A673 (cell line): Measurements from ENCODE around the gene AP2B1. TPM values are rescaled to one million over a fixed set of nuclear protein-coding genes. Genes with fewer than 3 reads are reported as not detected.

Experiments
- BruUV-seq: library from RNA; stranded (reverse); fragments of 400-500 nt; replicated peaks from 2 replicates; lab custom pipeline; 2021; lab: Mats Ljungman, UMichigan
- CTCF ChIA-PET: fragments of 300-600 bp; sonication (Branson Sonifier 250); formaldehyde crosslinking; loops from one replicate; lab custom pipeline; 2022; ENCODE audit warnings: antibody characterized with exemption; lab: Charles Lee
- POLR2A ChIA-PET: fragments of 300-600 bp; sonication (Branson Sonifier 250); formaldehyde crosslinking; loops from one replicate; lab custom pipeline; 2022; ENCODE audit warnings: antibody characterized with exemption; ENCODE audit not compliant: low non-redundant PET; lab: Charles Lee
- DNase-seq: peaks from one replicate; pipeline ENCODE4 v3.0.0-alpha.2; 2015; ENCODE audit warnings: low spot score
- H3K27ac ChIP-seq: fragments of 200-600 bp; sonication (generic); 2 replicates; pipeline ENCODE4 v1.5.1; 2016; ENCODE audit warnings: mixed run types, low read depth, mild to moderate bottlenecking, mixed read lengths, antibody characterized with exemption, low read length; ENCODE audit not compliant: poor library complexity, severe bottlenecking
- H3K27me3 ChIP-seq: fragments of 200-600 bp; sonication (generic); replicated peaks from 2 replicates; pipeline ENCODE4 v1.6.1; 2017; ENCODE audit warnings: mixed run types, low read depth, mild to moderate bottlenecking, mixed read lengths, antibody characterized with exemption, low read length; ENCODE audit not compliant: insufficient read depth, poor library complexity
- H3K36me3 ChIP-seq: fragments of 200-600 bp; sonication (generic); 2 replicates; pipeline ENCODE4 v1.6.1; 2016; ENCODE audit warnings: mixed run types, mild to moderate bottlenecking, mixed read lengths, antibody characterized with exemption, low read length; ENCODE audit not compliant: insufficient read depth, poor library complexity, severe bottlenecking
- H3K4me1 ChIP-seq: fragments of 200-600 bp; sonication (generic); 2 replicates; pipeline ENCODE4 v1.6.1; 2017; ENCODE audit warnings: mixed run types, mild to moderate bottlenecking, mixed read lengths, antibody characterized with exemption, low read length; ENCODE audit not compliant: insufficient read depth, poor library complexity, severe bottlenecking
- H3K4me3 ChIP-seq: fragments of 200-600 bp; sonication (generic); 2 replicates; pipeline ENCODE4 v1.5.1; 2016; ENCODE audit warnings: low read depth, mixed run types, mild to moderate bottlenecking, mixed read lengths, low read length; ENCODE audit not compliant: poor library complexity, severe bottlenecking
- H3K9me3 ChIP-seq: fragments of 200-600 bp; sonication (generic); 2 replicates; pipeline ENCODE4 v1.6.1; 2016; ENCODE audit warnings: mixed run types, low read depth, mild to moderate bottlenecking, mixed read lengths, antibody characterized with exemption, low read length; ENCODE audit not compliant: poor library complexity, severe bottlenecking
- EZH2 ChIP-seq: fragments of 200-600 bp; sonication (generic); IDR thresholded peaks from 2 replicates; pipeline ENCODE4 v1.6.1; 2017; ENCODE audit warnings: borderline replicate concordance, low read depth, mild to moderate bottlenecking, mixed read lengths, antibody characterized with exemption, low read length; ENCODE audit not compliant: poor library complexity, severe bottlenecking
- intact Hi-C: fragments of 100-400 bp; cut with micrococcal nuclease; formaldehyde crosslinking; loops from one replicate; pipeline ENCODE4 v1.10.0; 2022; ENCODE audit not compliant: unreplicated experiment
- total RNA-seq: library from RNA; stranded (reverse); gene quantifications from 2 replicates; pipeline ENCODE4 v1.2.3, GENCODE V29; 2021
- TF ChIP-seq, protein P1 (sequence below): fragments of 300-800, 200-600 bp; sonication (generic); conservative IDR thresholded peaks from 2 replicates; pipeline ENCODE4 v1.5.1; 2017; ENCODE audit warnings: low read depth, mild to moderate bottlenecking, antibody characterized with exemption, low read length, moderate library complexity, mixed read lengths

The AP2B1 gene
- total RNA-seq, 1 experiment from 2014 or later, result 124 TPM

DNA sequence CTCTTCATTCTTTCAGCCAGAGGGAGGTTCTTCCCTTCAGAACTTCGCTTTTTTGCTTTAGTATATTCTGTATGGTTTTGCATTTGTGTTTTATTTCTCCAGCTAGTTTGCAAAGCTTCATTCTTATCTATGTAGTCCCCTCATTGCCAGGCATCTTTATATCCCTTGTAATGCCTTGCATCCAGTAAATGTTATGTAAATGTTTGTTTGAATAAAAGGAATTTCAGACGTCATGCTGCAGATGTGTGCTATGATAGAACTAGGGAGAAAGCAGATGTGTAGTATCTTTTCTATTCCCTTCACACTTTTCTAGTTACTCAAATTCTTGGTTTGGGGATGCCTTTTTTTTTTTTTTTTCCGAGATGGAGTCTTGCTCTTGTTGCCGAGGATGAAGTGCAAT is 81.7 kb downstream of the AP2B1 start:
- DNase-seq, result no peak
- CTCF ChIA-PET, result no interaction called here
- no TSS peak for BruUV-seq
- Histone ChIP-seq H3K4me1 (no peaks in the 10 kb centered on the region), H3K27ac (no peak overlapping the region), H3K4me3 (no peak overlapping the region), H3K27me3 (no peaks in the 10 kb centered on the region), H3K9me3 (no peaks in the 10 kb centered on the region), H3K36me3 (peaks cover 10% of the 10 kb centered on the region)
- POLR2A ChIA-PET, result no interaction called here
- TF ChIP-seq, protein P1, sequence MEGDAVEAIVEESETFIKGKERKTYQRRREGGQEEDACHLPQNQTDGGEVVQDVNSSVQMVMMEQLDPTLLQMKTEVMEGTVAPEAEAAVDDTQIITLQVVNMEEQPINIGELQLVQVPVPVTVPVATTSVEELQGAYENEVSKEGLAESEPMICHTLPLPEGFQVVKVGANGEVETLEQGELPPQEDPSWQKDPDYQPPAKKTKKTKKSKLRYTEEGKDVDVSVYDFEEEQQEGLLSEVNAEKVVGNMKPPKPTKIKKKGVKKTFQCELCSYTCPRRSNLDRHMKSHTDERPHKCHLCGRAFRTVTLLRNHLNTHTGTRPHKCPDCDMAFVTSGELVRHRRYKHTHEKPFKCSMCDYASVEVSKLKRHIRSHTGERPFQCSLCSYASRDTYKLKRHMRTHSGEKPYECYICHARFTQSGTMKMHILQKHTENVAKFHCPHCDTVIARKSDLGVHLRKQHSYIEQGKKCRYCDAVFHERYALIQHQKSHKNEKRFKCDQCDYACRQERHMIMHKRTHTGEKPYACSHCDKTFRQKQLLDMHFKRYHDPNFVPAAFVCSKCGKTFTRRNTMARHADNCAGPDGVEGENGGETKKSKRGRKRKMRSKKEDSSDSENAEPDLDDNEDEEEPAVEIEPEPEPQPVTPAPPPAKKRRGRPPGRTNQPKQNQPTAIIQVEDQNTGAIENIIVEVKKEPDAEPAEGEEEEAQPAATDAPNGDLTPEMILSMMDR, result no peak
- no peak for TF ChIP-seq EZH2
- intact Hi-C loops, result no loop called here

DNA sequence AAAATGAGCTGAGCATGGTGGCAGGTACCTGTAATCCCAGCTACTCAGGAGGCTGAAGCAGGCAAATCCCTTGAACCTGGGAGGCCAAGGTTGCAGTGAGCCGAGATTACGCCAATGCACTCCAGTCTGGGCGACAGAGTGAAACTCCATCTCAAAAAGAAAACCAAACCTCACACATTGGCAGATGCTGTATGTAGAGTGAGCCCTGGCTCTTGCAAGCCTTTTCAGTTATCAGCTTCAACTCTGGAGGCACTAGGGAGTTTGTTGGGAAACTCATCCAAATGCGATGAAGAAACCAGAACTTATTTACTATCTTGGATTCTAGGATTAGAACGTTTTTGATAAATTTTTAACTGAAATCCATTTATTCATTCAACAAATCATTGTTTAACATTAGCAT is 87.4 kb downstream of the AP2B1 start:
- Histone ChIP-seq H3K4me1 (no peaks in the 10 kb centered on the region), H3K9me3 (no peaks in the 10 kb centered on the region), H3K27me3 (no peaks in the 10 kb centered on the region), H3K27ac (no peak overlapping the region), H3K4me3 (no peak overlapping the region), H3K36me3 (peaks cover 21% of the 10 kb centered on the region)
- ChIA-PET CTCF (no interaction called here), POLR2A (no interaction called here)
- DNase-seq, result no peak
- BruUV-seq, result no TSS peak
- no peak for TF ChIP-seq EZH2
- TF ChIP-seq, protein P1, result no peak
- intact Hi-C loops, result no loop called here

DNA sequence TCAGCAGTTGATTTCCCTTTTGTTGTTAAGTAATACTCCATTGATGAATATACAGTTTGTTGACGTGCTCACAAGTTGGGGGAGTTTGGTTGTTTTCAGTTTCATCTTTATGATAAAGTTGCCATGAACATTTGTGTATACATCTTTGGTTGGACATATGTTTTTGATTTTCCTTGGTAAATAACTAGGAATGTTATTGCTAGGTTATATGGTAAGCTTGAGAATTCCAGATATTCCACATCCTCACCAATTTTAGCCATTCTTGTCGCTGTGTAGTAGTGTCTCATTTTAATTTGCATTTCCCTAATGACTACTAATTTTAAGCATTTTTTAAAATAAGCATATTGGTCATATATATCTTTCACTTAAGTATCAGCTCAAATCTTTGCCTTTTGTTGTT is 89.3 kb downstream of the AP2B1 start:
- intact Hi-C loops, result no loop called here
- no peak for DNase-seq
- Histone ChIP-seq H3K9me3 (no peaks in the 10 kb centered on the region), H3K36me3 (peaks cover 15% of the 10 kb centered on the region), H3K27me3 (no peaks in the 10 kb centered on the region), H3K4me3 (no peak overlapping the region), H3K4me1 (no peaks in the 10 kb centered on the region), H3K27ac (no peak overlapping the region)
- POLR2A ChIA-PET, result no interaction called here
- CTCF ChIA-PET, result no interaction called here
- no peak for TF ChIP-seq EZH2
- TF ChIP-seq, protein P1, result no peak
- no TSS peak for BruUV-seq
